OCI-LY1 (cell line): ENCODE measurements around the gene RPL32.
"Not testable (repeated sequence)": the region's sequence is repeated elsewhere in the genome, so short reads cannot be mapped to it uniquely, and the experiment has no call there.

ENCODE experiments used
- H2AFZ ChIP-seq: fragments of 200-600 bp; sonication (generic), shearing (Covaris generic); 2 replicates; pipeline ENCODE4 v1.6.0; 2014; ENCODE audit warnings: antibody characterized with exemption, mild to moderate bottlenecking, low read length
- H3F3A ChIP-seq: fragments of 200-600 bp; sonication (generic), shearing (Covaris generic); 2 replicates; pipeline ENCODE4 v1.6.0; 2014; ENCODE audit warnings: mild to moderate bottlenecking, antibody characterized with exemption, low read length, moderate library complexity; ENCODE audit not compliant: insufficient read depth
- H3K27ac ChIP-seq: fragments of 200-600 bp; sonication (generic); 2 replicates; pipeline ENCODE4 v1.5.1; 2014; ENCODE audit warnings: low read length, mixed run types, mild to moderate bottlenecking, low read depth; ENCODE audit not compliant: poor library complexity, severe bottlenecking
- H3K27me3 ChIP-seq: fragments of 200-600 bp; sonication (generic); 2 replicates; pipeline ENCODE4 v1.6.0; 2014; ENCODE audit warnings: antibody characterized with exemption, mild to moderate bottlenecking, low read length, moderate library complexity; ENCODE audit not compliant: insufficient read depth
- H3K36me3 ChIP-seq: fragments of 200-600 bp; sonication (generic); 2 replicates; pipeline ENCODE4 v1.6.1; 2014; ENCODE audit warnings: mild to moderate bottlenecking, antibody characterized with exemption, low read length, moderate library complexity, mixed read lengths; ENCODE audit not compliant: insufficient read depth
- H3K4me1 ChIP-seq: fragments of 200-600 bp; sonication (generic); 2 replicates; pipeline ENCODE4 v1.5.1; 2014; ENCODE audit warnings: mild to moderate bottlenecking, low read length, moderate library complexity; ENCODE audit not compliant: insufficient read depth, severe bottlenecking
- H3K4me2 ChIP-seq: fragments of 200-600 bp; sonication (generic), shearing (Covaris generic); 2 replicates; pipeline ENCODE4 v1.6.1; 2014; ENCODE audit warnings: low read length
- H3K4me3 ChIP-seq: fragments of 200-600 bp; sonication (generic); 2 replicates; pipeline ENCODE4 v1.5.1; 2014; ENCODE audit warnings: low read length, low read depth, mild to moderate bottlenecking, mixed read lengths; ENCODE audit not compliant: poor library complexity, severe bottlenecking
- H3K79me2 ChIP-seq: fragments of 200-600 bp; shearing (Covaris generic); 2 replicates; pipeline ENCODE4 v1.6.1; 2016; ENCODE audit warnings: mixed run types, low read length, mixed read lengths; ENCODE audit not compliant: insufficient read depth
- H3K9ac ChIP-seq: fragments of 200-600 bp; sonication (generic), shearing (Covaris generic); 2 replicates; pipeline ENCODE4 v1.6.1; 2014; ENCODE audit warnings: mild to moderate bottlenecking, low read length, mixed read lengths
- H3K9me2 ChIP-seq: fragments of 200-600 bp; sonication (generic), shearing (Covaris generic); 2 replicates; pipeline ENCODE4 v1.6.1; 2014; ENCODE audit warnings: low read depth, mild to moderate bottlenecking, low read length, mixed read lengths
- H3K9me3 ChIP-seq: fragments of 200-600 bp; shearing (Covaris generic); 2 replicates; pipeline ENCODE4 v1.6.1; 2014; ENCODE audit warnings: low read length, mixed read lengths
- H4K20me1 ChIP-seq: fragments of 200-600 bp; sonication (generic), shearing (Covaris generic); 2 replicates; pipeline ENCODE4 v1.6.0; 2016; ENCODE audit warnings: mild to moderate bottlenecking, low read length; ENCODE audit not compliant: insufficient read depth
- CTCF ChIP-seq: fragments of 200-600 bp; sonication (generic), shearing (Covaris generic); IDR thresholded peaks from 2 replicates; pipeline ENCODE4 v1.5.1; 2017; ENCODE audit warnings: mild to moderate bottlenecking, antibody characterized with exemption, low read length, moderate library complexity, mixed read lengths
- EZH2 ChIP-seq: fragments of 200-600 bp; sonication (generic), shearing (Covaris generic); IDR thresholded peaks from 2 replicates; pipeline ENCODE4 v1.8.0; 2017; ENCODE audit warnings: borderline replicate concordance, mixed run types, mild to moderate bottlenecking, antibody characterized with exemption, low read length, moderate library complexity, mixed read lengths

Gene RPL32

DNA sequence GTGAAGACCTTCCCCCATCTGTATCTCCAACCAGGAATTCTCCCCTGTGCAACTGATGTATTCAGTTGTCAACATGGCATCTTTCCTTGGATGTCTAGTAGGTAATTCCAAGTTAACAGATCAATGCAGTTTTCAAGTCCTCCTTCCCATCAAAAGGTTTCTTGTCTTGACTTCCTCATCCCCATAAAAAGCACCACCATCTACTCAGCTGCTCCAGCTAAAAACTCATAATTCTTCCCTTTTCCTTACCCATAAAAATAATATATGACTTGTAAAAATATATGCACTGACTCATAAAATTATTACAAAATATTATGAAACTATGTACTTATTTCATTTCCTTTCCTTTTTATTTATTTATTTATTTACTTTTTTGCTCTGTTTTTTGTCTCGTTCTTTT is 49.9 kb downstream of the RPL32 start:
- Histone ChIP-seq H3K4me2 (no peak overlapping the region), H3K79me2 (no peaks in the 10 kb centered on the region), H2AFZ (no peak overlapping the region), H3K36me3 (no peaks in the 10 kb centered on the region), H3K27ac (no peak overlapping the region), H3K27me3 (peaks cover 6% of the 10 kb centered on the region; the same call in 1 of the 2 replicates), H3K9me3 (no peaks in the 10 kb centered on the region), H3K9ac (no peak overlapping the region), H3K4me3 (no peak overlapping the region), H3K9me2 (no peaks in the 10 kb centered on the region), H3K4me1 (no peaks in the 10 kb centered on the region), H3F3A (no peaks in the 10 kb centered on the region), H4K20me1 (no peaks in the 10 kb centered on the region)
- TF ChIP-seq EZH2 (no peak), CTCF (no peak)

- not testable (repeated sequence) for H3F3A ChIP-seq, H3K9ac ChIP-seq, H3K4me1 ChIP-seq, H2AFZ ChIP-seq, H3K27ac ChIP-seq, H4K20me1 ChIP-seq, H3K4me3 ChIP-seq, H3K4me2 ChIP-seq, H3K9me2 ChIP-seq, H3K27me3 ChIP-seq, H3K9me3 ChIP-seq, H3K79me2 ChIP-seq, H3K36me3 ChIP-seq
Measured at GRCh38 chr3:12787967-12788690, 53.2 kb downstream of the RPL32 start.

DNA sequence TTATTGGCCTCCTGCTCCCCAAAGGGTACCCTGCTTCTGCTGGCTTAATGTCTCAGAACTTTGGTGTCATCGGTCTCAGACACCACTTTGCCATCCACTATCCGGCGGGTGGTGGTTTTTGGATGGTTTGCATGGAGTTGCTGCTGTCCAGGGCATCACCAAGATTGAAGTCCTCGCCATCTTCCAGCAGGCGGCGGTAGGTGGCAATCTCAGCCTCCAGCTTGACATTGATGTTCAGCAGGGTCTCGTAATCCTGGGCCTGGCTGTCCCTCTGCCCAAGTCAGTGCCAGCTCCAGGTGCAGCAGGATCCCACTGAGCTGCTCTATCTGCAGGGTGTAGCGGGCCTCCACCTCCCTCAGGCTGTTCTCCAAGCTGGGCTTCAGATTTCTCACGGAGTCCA is 54.0 kb downstream of the RPL32 start:
- not testable (repeated sequence) for H3K4me3 ChIP-seq, H2AFZ ChIP-seq, H3K79me2 ChIP-seq, H3K27me3 ChIP-seq, H3K27ac ChIP-seq, H4K20me1 ChIP-seq, H3F3A ChIP-seq, H3K9me2 ChIP-seq, H3K9ac ChIP-seq, H3K4me2 ChIP-seq, H3K4me1 ChIP-seq, H3K9me3 ChIP-seq, H3K36me3 ChIP-seq
- peak; percentile 45 for TF ChIP-seq CTCF

GRCh38 chr3:12785096-12785495 is 56.3 kb downstream of the RPL32 start:
- Histone ChIP-seq H3K9ac (no peak overlapping the region), H3K9me2 (no peaks in the 10 kb centered on the region), H3K4me2 (no peak overlapping the region), H3K79me2 (no peaks in the 10 kb centered on the region), H3K9me3 (no peaks in the 10 kb centered on the region), H3K4me1 (no peaks in the 10 kb centered on the region), H3K27me3 (no peaks in the 10 kb centered on the region), H2AFZ (no peak overlapping the region), H3K36me3 (no peaks in the 10 kb centered on the region), H3F3A (no peaks in the 10 kb centered on the region), H3K4me3 (no peak overlapping the region), H3K27ac (no peak overlapping the region), H4K20me1 (no peaks in the 10 kb centered on the region)
- TF ChIP-seq CTCF: no peak
- TF ChIP-seq EZH2: no peak
